Parathyroid adenoma (tissue), 2 donors: ENCODE measurements around the gene NAPG.

Experiments
- H2AFZ ChIP-seq: fragments of 300-600 bp; sonication (generic); one replicate; pipeline ENCODE4 v1.7.0; 2017; ENCODE audit warnings: antibody characterized with exemption, mild to moderate bottlenecking
- H3K27ac ChIP-seq: fragments of 300-600 bp; sonication (generic); one replicate; pipeline ENCODE4 v1.7.0; 2017
- H3K27me3 ChIP-seq: fragments of 300-600 bp; sonication (generic); one replicate; pipeline ENCODE4 v1.7.0; 2017; ENCODE audit warnings: low read length; ENCODE audit not compliant: control insufficient read depth, insufficient read depth
- H3K36me3 ChIP-seq: fragments of 300-600 bp; sonication (generic); one replicate; pipeline ENCODE4 v1.7.0; 2017; ENCODE audit warnings: low read length; ENCODE audit not compliant: control insufficient read depth, insufficient read depth
- H3K4me1 ChIP-seq: fragments of 300-600 bp; sonication (generic); one replicate; pipeline ENCODE4 v1.7.0; 2017; ENCODE audit warnings: control low read depth
- H3K4me2 ChIP-seq: fragments of 300-600 bp; sonication (generic); one replicate; pipeline ENCODE4 v1.7.0; 2017; ENCODE audit warnings: low read length
- H3K4me3 ChIP-seq: fragments of 300-600 bp; sonication (generic); one replicate; pipeline ENCODE4 v1.7.0; 2017; ENCODE audit warnings: low read depth, low read length
- H3K79me2 ChIP-seq: fragments of 300-600 bp; sonication (generic); one replicate; pipeline ENCODE4 v1.7.0; 2017; ENCODE audit warnings: control low read depth
- H3K9ac ChIP-seq: fragments of 300-600 bp; sonication (generic); one replicate; pipeline ENCODE4 v1.7.0; 2017; ENCODE audit warnings: mild to moderate bottlenecking
- H3K9me3 ChIP-seq: fragments of 300-600 bp; sonication (generic); one replicate; pipeline ENCODE4 v1.7.0; 2017; ENCODE audit warnings: low read length; ENCODE audit not compliant: control insufficient read depth
- TF ChIP-seq, protein P1 (sequence below): fragments of 300-600 bp; sonication (generic); IDR thresholded peaks from one replicate; pipeline ENCODE4 v1.7.0; 2017; ENCODE audit warnings: antibody characterized with exemption, mild to moderate bottlenecking
- donor health status: primary hyperparathyroidism.

Gene NAPG

DNA sequence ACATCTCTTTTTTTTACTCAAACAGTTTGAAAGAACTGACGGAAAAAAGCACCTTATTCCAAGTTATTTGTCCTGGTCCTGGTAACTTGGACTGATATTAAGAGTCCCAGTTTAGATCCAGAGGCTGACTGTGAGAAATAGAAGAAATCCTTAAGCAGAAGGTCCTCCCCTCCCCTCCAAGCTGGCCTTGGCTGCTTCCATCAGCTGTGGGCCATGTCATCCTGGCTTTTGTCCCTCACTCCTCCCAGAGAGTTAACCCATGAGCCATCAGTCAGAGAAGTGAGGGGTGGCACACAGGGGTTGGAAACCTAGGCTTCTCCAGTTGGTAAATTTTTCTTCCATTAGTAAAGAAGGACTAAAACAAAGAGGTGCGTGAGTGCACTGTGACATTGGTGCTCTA, 9.7 kb upstream of the NAPG start:
- H3K4me3 ChIP-seq = no peak overlapping the region
- no peak overlapping the region for H2AFZ ChIP-seq
- no peak overlapping the region for H3K9ac ChIP-seq
- H3K27me3 ChIP-seq = no peaks in the 10 kb centered on the region
- no peaks in the 10 kb centered on the region for H3K79me2 ChIP-seq
- no peaks in the 10 kb centered on the region for H3K4me1 ChIP-seq
- no peak overlapping the region for H3K4me2 ChIP-seq
- H3K27ac ChIP-seq = no peak overlapping the region
- TF ChIP-seq, protein P1, sequence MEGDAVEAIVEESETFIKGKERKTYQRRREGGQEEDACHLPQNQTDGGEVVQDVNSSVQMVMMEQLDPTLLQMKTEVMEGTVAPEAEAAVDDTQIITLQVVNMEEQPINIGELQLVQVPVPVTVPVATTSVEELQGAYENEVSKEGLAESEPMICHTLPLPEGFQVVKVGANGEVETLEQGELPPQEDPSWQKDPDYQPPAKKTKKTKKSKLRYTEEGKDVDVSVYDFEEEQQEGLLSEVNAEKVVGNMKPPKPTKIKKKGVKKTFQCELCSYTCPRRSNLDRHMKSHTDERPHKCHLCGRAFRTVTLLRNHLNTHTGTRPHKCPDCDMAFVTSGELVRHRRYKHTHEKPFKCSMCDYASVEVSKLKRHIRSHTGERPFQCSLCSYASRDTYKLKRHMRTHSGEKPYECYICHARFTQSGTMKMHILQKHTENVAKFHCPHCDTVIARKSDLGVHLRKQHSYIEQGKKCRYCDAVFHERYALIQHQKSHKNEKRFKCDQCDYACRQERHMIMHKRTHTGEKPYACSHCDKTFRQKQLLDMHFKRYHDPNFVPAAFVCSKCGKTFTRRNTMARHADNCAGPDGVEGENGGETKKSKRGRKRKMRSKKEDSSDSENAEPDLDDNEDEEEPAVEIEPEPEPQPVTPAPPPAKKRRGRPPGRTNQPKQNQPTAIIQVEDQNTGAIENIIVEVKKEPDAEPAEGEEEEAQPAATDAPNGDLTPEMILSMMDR = no peak
- no peaks in the 10 kb centered on the region for H3K9me3 ChIP-seq
- H3K36me3 ChIP-seq = no peaks in the 10 kb centered on the region

DNA sequence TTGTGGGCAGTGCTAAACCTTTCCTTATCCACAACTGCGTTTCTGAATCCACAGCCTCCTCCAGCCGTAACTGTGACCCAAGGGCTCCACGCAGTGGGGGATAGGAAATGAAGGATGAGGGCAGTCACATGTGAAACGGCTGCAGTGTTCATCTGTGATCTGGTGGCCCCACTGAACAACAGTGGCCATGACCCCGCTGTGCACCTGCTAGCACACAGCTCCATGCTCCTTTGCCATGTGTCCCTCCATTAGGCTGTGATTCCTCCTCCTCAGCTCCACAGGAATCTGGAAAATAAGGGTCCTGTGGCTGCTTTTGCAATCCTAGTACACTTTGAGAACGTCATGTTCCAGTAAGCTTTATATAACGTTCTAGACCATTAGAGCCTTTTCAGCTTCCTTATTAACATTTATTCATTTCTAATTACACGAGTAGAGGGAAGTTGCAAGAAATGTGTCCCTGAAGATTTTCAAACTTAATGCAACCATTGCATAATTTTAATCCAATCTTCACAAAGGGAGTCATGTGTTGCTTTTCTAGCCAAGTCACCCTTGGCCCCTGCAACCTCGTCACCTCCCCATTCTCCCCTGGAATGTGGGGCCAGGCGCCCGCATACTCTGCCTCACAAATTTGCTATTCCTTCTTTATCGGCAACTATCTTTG, 7.1 kb upstream of the NAPG start:
- Histone ChIP-seq H3K4me2 (no peak overlapping the region), H3K27ac (no peak overlapping the region), H2AFZ (peak overlapping the region; percentile 50), H3K36me3 (no peaks in the 10 kb centered on the region), H3K4me3 (no peak overlapping the region), H3K4me1 (no peaks in the 10 kb centered on the region), H3K9ac (no peak overlapping the region), H3K79me2 (no peaks in the 10 kb centered on the region), H3K27me3 (no peaks in the 10 kb centered on the region), H3K9me3 (no peaks in the 10 kb centered on the region)
- TF ChIP-seq, protein P1 = no peak

DNA sequence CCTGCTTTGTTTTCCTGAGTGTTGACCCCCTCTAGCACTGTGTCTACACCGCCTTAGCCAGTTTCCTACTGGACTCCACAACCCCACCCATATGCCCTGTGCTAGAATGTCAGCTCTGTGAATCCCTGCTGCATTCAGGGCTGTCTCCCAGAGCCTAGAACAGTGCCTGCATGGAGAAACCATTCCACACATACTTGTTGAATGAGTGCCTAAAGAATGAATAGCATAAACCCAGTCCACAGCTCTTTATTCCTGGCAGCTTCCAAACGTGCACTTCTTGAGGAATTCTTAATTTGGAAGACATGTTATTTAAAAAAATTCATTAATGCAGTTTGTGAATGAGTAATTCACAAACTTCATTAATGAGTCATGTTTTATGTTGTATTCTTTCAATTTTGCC, 6.5 kb upstream of the NAPG start:
- H3K27me3 ChIP-seq = no peaks in the 10 kb centered on the region
- H3K4me3 ChIP-seq = no peak overlapping the region
- no peaks in the 10 kb centered on the region for H3K79me2 ChIP-seq
- no peak overlapping the region for H3K9ac ChIP-seq
- TF ChIP-seq, protein P1 = no peak
- no peak overlapping the region for H3K4me2 ChIP-seq
- no peak overlapping the region for H3K27ac ChIP-seq
- H3K36me3 ChIP-seq = no peaks in the 10 kb centered on the region
- no peaks in the 10 kb centered on the region for H3K9me3 ChIP-seq
- H3K4me1 ChIP-seq = no peaks in the 10 kb centered on the region
- no peak overlapping the region for H2AFZ ChIP-seq

DNA sequence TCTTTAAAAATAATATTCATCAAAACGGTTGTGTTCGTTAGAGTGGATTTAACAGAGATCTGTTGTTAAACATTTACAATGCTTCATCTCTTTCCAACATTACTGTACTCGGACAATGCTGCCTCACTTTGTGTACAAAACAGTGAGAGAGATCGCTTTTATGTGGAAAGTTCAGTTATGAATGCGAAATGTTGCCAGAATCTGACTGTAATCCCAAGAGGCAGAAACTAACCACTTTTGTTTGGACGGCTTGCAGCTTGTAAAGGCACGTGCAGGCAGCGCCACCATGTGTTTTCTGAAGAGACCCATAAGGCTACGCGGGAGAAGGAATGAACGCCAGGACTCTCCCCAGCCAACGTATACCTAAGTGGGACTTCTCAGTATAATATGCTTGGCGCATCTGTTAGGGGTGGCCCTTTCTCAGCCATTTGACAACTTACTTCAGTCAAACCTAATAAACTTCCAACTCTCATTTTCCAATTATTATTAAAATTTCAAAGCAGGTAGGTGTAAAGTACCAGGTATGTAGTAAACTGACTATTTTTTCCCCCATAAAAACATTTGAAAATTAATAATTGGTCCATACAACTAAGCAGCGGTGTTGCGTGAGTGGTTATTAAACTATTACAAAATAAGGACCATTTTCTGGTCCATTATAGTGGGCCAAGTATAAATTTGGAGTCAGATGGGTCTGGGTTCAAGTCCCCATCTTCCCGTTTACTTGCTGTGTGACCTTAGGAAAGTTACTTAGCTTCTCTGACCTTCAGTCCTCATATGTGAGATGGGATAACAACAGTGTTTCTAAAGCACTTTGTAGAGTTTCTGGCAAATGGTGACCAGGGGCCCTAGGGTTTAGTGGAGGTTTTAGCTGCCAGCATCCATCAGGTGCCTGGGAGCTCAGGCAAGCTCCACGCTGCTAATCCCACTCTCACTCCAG, 5.6 kb upstream of the NAPG start:
- H3K4me3 ChIP-seq = no peak overlapping the region
- H3K36me3 ChIP-seq = no peaks in the 10 kb centered on the region
- no peak overlapping the region for H3K27ac ChIP-seq
- no peaks in the 10 kb centered on the region for H3K27me3 ChIP-seq
- no peak overlapping the region for H3K9ac ChIP-seq
- H3K4me1 ChIP-seq = no peaks in the 10 kb centered on the region
- H3K79me2 ChIP-seq = no peaks in the 10 kb centered on the region
- TF ChIP-seq, protein P1 = peak; percentile 80
- H3K9me3 ChIP-seq = no peaks in the 10 kb centered on the region
- no peak overlapping the region for H2AFZ ChIP-seq
- H3K4me2 ChIP-seq = no peak overlapping the region
